Activated T-helper 2 cell treated with anti-CD3 and anti-CD28 coated beads, Interferon-gamma antibody, Interleukin-2, Interleukin-4, amounts not matched to agents 10 μg/mL and 5 μg/mL and 100 μg/mL, durations not matched to agents 14 hours and 24 hours and 36 hours (primary cell): Measurements from ENCODE around the gene SLC22A24. TPM values are rescaled to one million over a fixed set of nuclear protein-coding genes. Genes with fewer than 3 reads are reported as not detected.

ENCODE experiments used
- DNase-seq: peaks from one replicate; pipeline ENCODE4 v3.0.0; 2021; ENCODE audit warnings: low spot score
- H3K27ac Mint-ChIP-seq: one replicate; pipeline ENCODE4 v1.8.0; 2021; ENCODE audit warnings: mixed read lengths
- H3K27me3 Mint-ChIP-seq: one replicate; pipeline ENCODE4 v1.8.0; 2021; ENCODE audit warnings: low read depth, mixed read lengths
- H3K36me3 Mint-ChIP-seq: one replicate; pipeline ENCODE4 v1.8.0; 2021; ENCODE audit warnings: low read depth, mixed read lengths
- H3K4me1 Mint-ChIP-seq: one replicate; pipeline ENCODE4 v1.8.0; 2021; ENCODE audit warnings: low read depth, mixed read lengths
- H3K4me3 Mint-ChIP-seq: one replicate; pipeline ENCODE4 v1.8.0; 2021; ENCODE audit warnings: low read depth, mild to moderate bottlenecking, moderate library complexity, mixed read lengths
- H3K9me3 Mint-ChIP-seq: one replicate; pipeline ENCODE4 v1.8.0; 2021; ENCODE audit warnings: mixed read lengths
- intact Hi-C: fragments of 100-400 bp; cut with micrococcal nuclease; formaldehyde crosslinking; loops from one replicate; pipeline ENCODE4 v1.15.1; 2023
- total RNA-seq: library from RNA; stranded (reverse); gene quantifications from 2 replicates; pipeline ENCODE4 v1.2.3, GENCODE V29; 2022

Gene SLC22A24
- total RNA-seq, 1 donor from 2014 or later, result not detected

GRCh38 chr11:63042596-63042995, 101.4 kb downstream of the SLC22A24 start:
- H3K27ac Mint-ChIP-seq, result no peak overlapping the region
- H3K36me3 Mint-ChIP-seq, result no peaks in the 10 kb centered on the region
- H3K27me3 Mint-ChIP-seq, result peaks cover 19% of the 10 kb centered on the region
- intact Hi-C loops, result no loop called here
- no peak for DNase-seq
- no peaks in the 10 kb centered on the region for H3K4me1 Mint-ChIP-seq
- H3K4me3 Mint-ChIP-seq, result no peak overlapping the region
- peaks cover 6% of the 10 kb centered on the region for H3K9me3 Mint-ChIP-seq

GRCh38 chr11:63032457-63032856, 111.6 kb downstream of the SLC22A24 start:
- no peak for DNase-seq
- intact Hi-C loops, result no loop called here
- no peaks in the 10 kb centered on the region for H3K36me3 Mint-ChIP-seq
- peaks cover 12% of the 10 kb centered on the region for H3K27me3 Mint-ChIP-seq
- H3K4me1 Mint-ChIP-seq, result peaks cover 1% of the 10 kb centered on the region
- H3K27ac Mint-ChIP-seq, result no peak overlapping the region
- H3K9me3 Mint-ChIP-seq, result no peaks in the 10 kb centered on the region
- no peak overlapping the region for H3K4me3 Mint-ChIP-seq

Other genes starting within 250 kb of the SLC22A24 start
- gene CHRM1, start 222.9 kb downstream of the SLC22A24 start, total RNA-seq, result not detected in 2 replicates
- not detected in 2 replicates for gene SLC22A6, start 159.3 kb downstream of the SLC22A24 start, total RNA-seq
- not detected in 2 replicates for gene SLC22A8, start 128.4 kb downstream of the SLC22A24 start, total RNA-seq
- gene SLC22A25, start 99.4 kb upstream of the SLC22A24 start, total RNA-seq, result not detected in 2 replicates
- gene SLC22A9, start 225.6 kb upstream of the SLC22A24 start, total RNA-seq, result not detected in 2 replicates